Retinal pigment epithelial cell (primary cell): ENCODE measurements around the gene RGS19.

Source experiments
- DNase-seq: peaks from one replicate; pipeline ENCODE4 v3.0.0-alpha.2; 2010; ENCODE audit warnings: low read depth
- H3K4me3 ChIP-seq: 2 replicates; pipeline ENCODE4 v1.5.1; 2011; ENCODE audit warnings: mild to moderate bottlenecking, low read length, control low read depth, moderate library complexity
- CTCF ChIP-seq: conservative IDR thresholded peaks from 2 replicates; pipeline ENCODE4 v1.5.1; 2011; ENCODE audit warnings: low read depth, low read length, control low read depth, inconsistent platforms

RGS19 gene

GRCh38 chr20:64041040-64041780 lies 38.1 kb downstream of the RGS19 start:
- TF ChIP-seq CTCF = no peak
- no peak for DNase-seq
- no peak overlapping the region for H3K4me3 ChIP-seq

DNA sequence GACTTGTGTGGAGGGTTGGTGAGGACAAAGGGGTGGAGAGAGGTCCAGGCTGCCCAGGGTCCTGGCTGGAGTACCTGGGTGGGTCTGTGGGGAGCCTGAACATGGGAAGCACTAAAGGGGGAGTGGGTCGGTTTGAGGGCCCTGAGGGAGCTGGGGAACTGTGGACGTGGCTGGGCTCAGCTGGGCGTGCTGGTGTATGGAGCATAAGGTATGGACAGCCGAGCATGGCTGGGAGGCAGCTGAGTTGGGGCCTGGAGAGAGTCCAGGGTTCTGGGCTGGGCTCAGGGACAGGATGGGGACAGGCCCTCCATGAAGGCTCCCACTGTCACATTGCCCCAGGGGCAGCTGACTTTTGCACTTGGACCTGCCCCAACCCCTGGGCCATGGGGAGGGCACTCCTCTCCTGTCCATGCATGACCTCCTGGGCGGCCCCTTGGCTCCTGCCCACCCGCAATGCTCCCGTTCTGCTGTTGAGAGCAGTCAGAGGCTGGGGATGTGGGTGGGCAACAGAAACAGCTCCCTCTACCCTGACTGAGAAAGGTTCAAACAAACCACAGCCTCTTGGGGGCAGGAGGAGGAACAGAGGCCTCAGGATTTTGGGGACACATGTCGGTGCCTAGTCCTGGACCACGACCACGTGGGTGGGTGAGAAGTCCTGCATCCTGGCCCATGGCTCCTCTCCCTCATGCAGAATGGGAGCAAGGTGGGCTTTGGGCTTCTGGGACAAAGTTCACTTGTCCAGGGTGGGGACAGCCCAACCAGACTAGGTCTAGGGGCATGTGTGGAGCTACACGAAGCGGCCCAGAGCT lies 38.9 kb downstream of the RGS19 start:
- TF ChIP-seq CTCF = no peak
- H3K4me3 ChIP-seq = no peak overlapping the region
- no peak for DNase-seq

GRCh38 chr20:64039293-64040160 lies 39.8 kb downstream of the RGS19 start:
- DNase-seq = no peak
- no peak for TF ChIP-seq CTCF
- peak overlapping the region; percentile 32 for H3K4me3 ChIP-seq

DNA sequence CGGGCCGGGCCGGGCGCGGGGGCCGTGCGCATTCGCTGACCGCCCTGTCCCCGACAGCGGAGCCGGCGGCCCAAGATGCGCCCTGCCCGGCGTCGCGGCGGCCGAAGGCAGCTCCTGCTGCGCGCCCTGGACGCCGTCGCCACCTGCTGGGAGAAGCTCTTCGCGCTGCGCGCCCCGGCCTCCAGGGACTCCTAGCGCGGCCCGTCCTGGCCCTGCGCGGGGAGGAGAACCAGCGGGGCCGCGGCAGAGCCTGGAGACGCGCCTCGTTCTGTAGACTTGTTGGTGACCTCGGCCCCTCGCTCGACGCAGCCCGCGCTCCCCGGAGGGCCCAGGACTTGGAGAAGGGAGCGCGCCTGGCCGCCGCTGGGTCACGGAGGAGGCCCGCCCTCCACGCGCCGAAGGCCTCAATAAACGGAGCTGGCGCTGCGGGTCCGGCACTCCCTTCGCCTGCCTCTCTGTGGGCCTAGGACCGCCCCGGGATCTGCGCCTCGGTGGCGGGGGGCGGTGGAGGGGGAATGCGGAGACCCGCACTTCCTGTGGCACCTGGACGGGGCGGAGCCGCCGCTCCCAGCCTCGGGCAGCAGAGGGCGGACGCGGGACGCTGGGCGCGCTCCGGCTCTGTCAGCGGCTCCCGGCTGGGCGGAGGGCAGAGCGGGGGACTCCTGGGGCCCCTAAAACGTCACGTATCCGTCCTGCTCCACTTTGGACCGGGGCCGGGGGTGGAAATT lies 40.6 kb downstream of the RGS19 start:
- TF ChIP-seq CTCF = peak; percentile 67
- H3K4me3 ChIP-seq = peak overlapping the region; percentile 33
- no peak for DNase-seq

GRCh38 chr20:64038224-64038564 lies 41.1 kb downstream of the RGS19 start:
- no peak overlapping the region for H3K4me3 ChIP-seq
- TF ChIP-seq CTCF = no peak
- no peak for DNase-seq

- TF ChIP-seq CTCF = no peak
- no peak for DNase-seq
- H3K4me3 ChIP-seq = no peak overlapping the region
Measured at GRCh38 chr20:64037498-64038213, 41.7 kb downstream of the RGS19 start.
